Measurements from ENCODE around the gene MAN2B1. TPM values are rescaled to one million over a fixed set of nuclear protein-coding genes. Genes with fewer than 3 reads are reported as not detected.
"Not testable (repeated sequence)": the region's sequence is repeated elsewhere in the genome, so short reads cannot be mapped to it uniquely, and the experiment has no call there.

MAN2B1 gene
- total RNA-seq, 1 donor from 2014 or later = 120 TPM

DNA sequence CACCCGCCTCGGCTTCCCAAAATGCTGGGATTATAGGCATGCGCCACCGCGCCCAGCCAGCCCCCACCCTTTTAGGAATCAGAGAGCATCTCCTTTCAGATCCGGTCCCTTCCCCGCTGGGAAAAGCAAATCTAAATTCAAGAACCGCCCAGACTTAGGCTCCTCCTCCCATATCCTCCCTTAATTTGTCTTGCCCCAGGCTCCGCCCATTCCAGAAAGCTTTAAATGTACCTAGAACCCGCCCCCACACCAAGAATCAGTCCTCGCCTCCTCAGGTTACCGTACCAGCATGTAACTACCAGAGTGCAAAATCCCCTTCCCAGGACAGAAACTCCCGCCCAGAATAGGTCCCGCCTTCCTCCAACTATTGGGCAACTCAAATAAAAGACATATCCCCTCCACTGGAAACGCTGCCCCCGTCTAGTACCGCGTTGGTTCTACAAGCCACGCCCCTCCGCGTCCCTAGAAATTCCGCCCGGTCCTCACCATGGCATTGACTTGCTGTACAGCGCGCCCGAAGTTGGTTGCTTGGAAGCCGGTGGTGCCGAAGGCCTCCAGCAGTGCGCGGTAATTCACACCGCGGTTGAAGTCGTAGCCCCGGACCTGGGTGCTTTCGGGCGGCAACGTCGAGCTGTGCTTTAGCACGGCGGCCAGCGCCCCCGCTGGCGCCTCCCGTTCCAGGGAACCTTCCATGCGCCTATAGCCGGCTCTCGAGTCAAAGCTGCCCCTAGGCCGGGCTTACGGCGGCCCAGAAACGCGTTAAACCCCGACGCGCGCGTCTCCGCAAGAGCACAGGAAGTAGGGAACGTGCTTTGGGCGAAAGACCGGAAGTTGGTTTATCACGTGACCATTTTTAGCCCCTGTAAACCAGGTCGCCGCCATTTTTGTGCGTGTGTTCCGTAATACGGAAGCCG is 14.8 kb upstream of the MAN2B1 start, which contains the start of gene DHPS:
TSS of gene DHPS (minus strand) at position 807 of the 914 bp plus-strand sequence. CDS start at position 693, 114 bp downstream.
- Mint-ChIP-seq H3K27me3 (ENCODE audit: unreplicated experiment) (no peaks in the 10 kb centered on the region), H3K36me3 (ENCODE audit: unreplicated experiment) (peaks cover 10% of the 10 kb centered on the region), H3K27ac (ENCODE audit: unreplicated experiment) (peak within 1 kb of the TSS; percentile 97), H3K4me1 (ENCODE audit: unreplicated experiment) (peaks cover 11% of the 10 kb centered on the region), H3K9me3 (ENCODE audit: unreplicated experiment) (no peaks in the 10 kb centered on the region), H3K4me3 (ENCODE audit: unreplicated experiment) (peak within 1 kb of the TSS; percentile 89)
- peak; percentile 95 for DNase-seq (ENCODE audit: extremely low spot score, unreplicated experiment)
- TF ChIP-seq, protein P1, sequence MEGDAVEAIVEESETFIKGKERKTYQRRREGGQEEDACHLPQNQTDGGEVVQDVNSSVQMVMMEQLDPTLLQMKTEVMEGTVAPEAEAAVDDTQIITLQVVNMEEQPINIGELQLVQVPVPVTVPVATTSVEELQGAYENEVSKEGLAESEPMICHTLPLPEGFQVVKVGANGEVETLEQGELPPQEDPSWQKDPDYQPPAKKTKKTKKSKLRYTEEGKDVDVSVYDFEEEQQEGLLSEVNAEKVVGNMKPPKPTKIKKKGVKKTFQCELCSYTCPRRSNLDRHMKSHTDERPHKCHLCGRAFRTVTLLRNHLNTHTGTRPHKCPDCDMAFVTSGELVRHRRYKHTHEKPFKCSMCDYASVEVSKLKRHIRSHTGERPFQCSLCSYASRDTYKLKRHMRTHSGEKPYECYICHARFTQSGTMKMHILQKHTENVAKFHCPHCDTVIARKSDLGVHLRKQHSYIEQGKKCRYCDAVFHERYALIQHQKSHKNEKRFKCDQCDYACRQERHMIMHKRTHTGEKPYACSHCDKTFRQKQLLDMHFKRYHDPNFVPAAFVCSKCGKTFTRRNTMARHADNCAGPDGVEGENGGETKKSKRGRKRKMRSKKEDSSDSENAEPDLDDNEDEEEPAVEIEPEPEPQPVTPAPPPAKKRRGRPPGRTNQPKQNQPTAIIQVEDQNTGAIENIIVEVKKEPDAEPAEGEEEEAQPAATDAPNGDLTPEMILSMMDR (IDR thresholded peaks at IDR 0.05) = no peak

DNA sequence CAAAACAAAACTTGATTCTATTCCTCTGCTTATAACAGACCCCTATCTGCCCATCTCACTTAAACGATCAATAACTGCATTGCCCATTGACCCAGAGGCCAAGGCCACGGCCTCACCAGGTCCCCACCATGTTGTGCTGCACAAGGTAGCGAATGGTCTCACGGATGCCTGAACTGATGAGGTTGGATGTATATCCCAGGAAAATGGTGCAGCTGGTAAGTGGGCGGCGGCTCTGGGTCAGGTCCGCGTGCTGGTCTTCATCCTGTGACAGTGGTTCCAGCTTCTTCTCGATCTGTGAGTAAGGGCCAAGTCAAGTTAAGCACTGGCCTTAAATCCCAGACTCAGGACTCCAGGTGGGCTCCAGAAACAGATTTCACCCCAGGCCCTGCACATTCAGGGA is 13.5 kb upstream of the MAN2B1 start:
- Mint-ChIP-seq H3K27ac (ENCODE audit: unreplicated experiment) (peak overlapping the region; percentile 34), H3K27me3 (ENCODE audit: unreplicated experiment) (no peaks in the 10 kb centered on the region), H3K9me3 (ENCODE audit: unreplicated experiment) (no peaks in the 10 kb centered on the region), H3K36me3 (ENCODE audit: unreplicated experiment) (peaks cover 14% of the 10 kb centered on the region), H3K4me1 (ENCODE audit: unreplicated experiment) (peaks cover 12% of the 10 kb centered on the region), H3K4me3 (ENCODE audit: unreplicated experiment) (peak overlapping the region; percentile 89)
- TF ChIP-seq, protein P1 (IDR thresholded peaks at IDR 0.05) = no peak
- no peak for DNase-seq (ENCODE audit: extremely low spot score, unreplicated experiment)

DNA sequence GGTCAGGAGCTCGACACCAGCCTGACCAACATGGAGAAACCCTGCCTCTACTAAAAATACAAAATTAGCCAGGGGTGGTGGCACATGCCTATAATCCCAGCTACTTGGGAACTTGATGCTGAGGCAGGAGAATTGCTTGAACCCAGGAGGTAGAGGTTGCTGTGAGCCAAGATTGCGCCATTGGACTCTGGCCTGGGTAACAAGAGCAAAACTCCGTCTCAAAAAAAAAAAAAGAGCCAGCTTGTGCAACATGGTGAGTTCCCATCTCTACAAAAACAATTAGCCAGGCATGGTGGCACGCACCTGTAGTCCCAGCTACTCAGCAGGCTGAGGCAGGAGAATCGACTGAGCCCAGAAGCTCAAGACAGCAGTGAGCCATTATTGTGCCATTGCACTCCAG is 11.5 kb upstream of the MAN2B1 start:
- not testable (repeated sequence) for H3K27me3 Mint-ChIP-seq (ENCODE audit: unreplicated experiment); DNase-seq (ENCODE audit: extremely low spot score, unreplicated experiment); H3K9me3 Mint-ChIP-seq (ENCODE audit: unreplicated experiment); H3K27ac Mint-ChIP-seq (ENCODE audit: unreplicated experiment); H3K4me3 Mint-ChIP-seq (ENCODE audit: unreplicated experiment)
- peaks cover 12% of the 10 kb centered on the region for H3K4me1 Mint-ChIP-seq (ENCODE audit: unreplicated experiment)
- H3K36me3 Mint-ChIP-seq (ENCODE audit: unreplicated experiment) = peaks cover 24% of the 10 kb centered on the region

DNA sequence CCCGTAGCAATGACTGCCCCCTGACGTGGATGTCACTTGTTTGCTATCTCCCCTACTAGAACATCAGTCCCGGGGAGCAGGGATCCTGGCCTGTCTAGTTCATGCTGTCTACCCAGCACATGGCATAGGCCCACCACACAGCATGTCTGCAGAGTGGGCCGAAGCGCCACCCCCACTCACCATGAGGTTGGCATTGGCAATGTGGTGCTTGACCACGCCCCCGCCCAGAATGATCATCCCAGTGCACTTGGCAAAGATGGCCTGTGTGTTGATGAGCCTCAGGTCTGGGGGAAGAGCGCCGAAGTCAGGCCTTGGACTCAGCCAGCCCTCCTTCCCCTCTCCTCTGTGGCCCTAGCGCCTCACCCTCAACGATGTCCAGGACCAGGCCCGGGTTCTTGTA is 10.4 kb upstream of the MAN2B1 start:
- no peak overlapping the region for H3K27ac Mint-ChIP-seq (ENCODE audit: unreplicated experiment)
- peaks cover 28% of the 10 kb centered on the region for H3K36me3 Mint-ChIP-seq (ENCODE audit: unreplicated experiment)
- DNase-seq (ENCODE audit: extremely low spot score, unreplicated experiment) = no peak
- H3K4me3 Mint-ChIP-seq (ENCODE audit: unreplicated experiment) = no peak overlapping the region
- TF ChIP-seq, protein P1 (IDR thresholded peaks at IDR 0.05) = no peak
- H3K4me1 Mint-ChIP-seq (ENCODE audit: unreplicated experiment) = peaks cover 14% of the 10 kb centered on the region
- H3K9me3 Mint-ChIP-seq (ENCODE audit: unreplicated experiment) = no peaks in the 10 kb centered on the region
- no peaks in the 10 kb centered on the region for H3K27me3 Mint-ChIP-seq (ENCODE audit: unreplicated experiment)

DNA sequence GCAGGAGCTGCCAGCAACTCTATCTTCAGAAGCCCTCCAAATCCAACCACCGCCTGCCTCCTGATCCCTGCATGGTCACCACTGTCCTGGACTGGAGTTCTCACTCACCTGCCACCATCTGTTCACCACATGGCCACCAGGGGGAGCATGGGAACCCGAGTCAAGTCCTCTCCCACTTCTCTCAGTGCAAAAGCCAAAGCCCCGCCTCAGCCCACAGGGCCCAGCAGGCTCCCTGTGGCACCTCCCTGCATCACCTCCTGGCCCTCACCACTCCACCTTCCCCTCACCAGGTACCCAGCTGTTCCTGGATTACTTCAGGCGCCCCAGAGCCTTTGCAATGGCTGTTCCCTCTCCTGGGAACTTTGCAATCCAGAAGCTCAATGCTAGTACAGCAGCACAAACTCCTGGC is 9.8 kb upstream of the MAN2B1 start:
- Mint-ChIP-seq H3K36me3 (ENCODE audit: unreplicated experiment) (peaks cover 30% of the 10 kb centered on the region), H3K4me3 (ENCODE audit: unreplicated experiment) (no peak overlapping the region), H3K27ac (ENCODE audit: unreplicated experiment) (peak overlapping the region; percentile 34), H3K27me3 (ENCODE audit: unreplicated experiment) (no peaks in the 10 kb centered on the region), H3K4me1 (ENCODE audit: unreplicated experiment) (peaks cover 15% of the 10 kb centered on the region), H3K9me3 (ENCODE audit: unreplicated experiment) (no peaks in the 10 kb centered on the region)
- peak; percentile 94 for DNase-seq (ENCODE audit: extremely low spot score, unreplicated experiment)
- TF ChIP-seq, protein P1 (IDR thresholded peaks at IDR 0.05) = peak; percentile 78
